GM23338 (cell line): ENCODE measurements around the gene IGSF5. TPM values are rescaled to one million over a fixed set of nuclear protein-coding genes. Genes with fewer than 3 reads are reported as not detected.
"Not testable (repeated sequence)": the region's sequence is repeated elsewhere in the genome, so short reads cannot be mapped to it uniquely, and the experiment has no call there.

Experiments
- ATAC-seq: fragments of 200-7000 bp; cut with Tn5 transposase; 3 replicates; pipeline ENCODE4 v1.9.1; 2020
- DNase-seq: peaks from one replicate; pipeline ENCODE4 v3.0.0-alpha.2; 2015; ENCODE audit warnings: low spot score
- H2AFZ ChIP-seq: fragments of 200-600 bp; sonication (generic); 2 replicates; pipeline ENCODE4 v1.8.0; 2016; ENCODE audit warnings: antibody characterized with exemption, mild to moderate bottlenecking, moderate library complexity
- H3F3A ChIP-seq: fragments of 200-600 bp; sonication (generic); replicated peaks from 2 replicates; pipeline ENCODE4 v1.8.0; 2017; ENCODE audit warnings: antibody characterized with exemption, mixed run types, low read depth
- H3K27ac ChIP-seq: fragments of 200-600 bp; sonication (generic); 2 replicates; pipeline ENCODE4 v1.6.1; 2016; ENCODE audit warnings: low read depth
- H3K27me3 ChIP-seq: fragments of 200-600 bp; sonication (generic); 2 replicates; pipeline ENCODE4 v1.8.0; 2016; ENCODE audit warnings: mild to moderate bottlenecking, mixed run types, moderate library complexity; ENCODE audit not compliant: insufficient read depth
- H3K36me3 ChIP-seq: fragments of 200-600 bp; sonication (generic); 2 replicates; pipeline ENCODE4 v1.8.0; 2016; ENCODE audit warnings: mild to moderate bottlenecking; ENCODE audit not compliant: insufficient read depth
- H3K4me1 ChIP-seq: fragments of 200-600 bp; sonication (generic); 2 replicates; pipeline ENCODE4 v1.8.0; 2016; ENCODE audit warnings: mild to moderate bottlenecking, moderate library complexity; ENCODE audit not compliant: insufficient read depth
- H3K4me2 ChIP-seq: fragments of 200-600 bp; sonication (generic); 2 replicates; pipeline ENCODE4 v1.7.1; 2017; ENCODE audit warnings: mixed run types
- H3K4me3 ChIP-seq: fragments of 200-600 bp; sonication (generic); 2 replicates; pipeline ENCODE4 v1.6.1; 2016; ENCODE audit warnings: mixed run types
- H3K79me2 ChIP-seq: fragments of 200-600 bp; sonication (generic); replicated peaks from 2 replicates; pipeline ENCODE4 v1.8.0; 2017; ENCODE audit warnings: mild to moderate bottlenecking; ENCODE audit not compliant: insufficient read depth
- H3K9me2 ChIP-seq: fragments of 200-600 bp; sonication (generic); 2 replicates; pipeline ENCODE4 v1.8.0; 2017; ENCODE audit not compliant: insufficient read depth
- H4K20me1 ChIP-seq: fragments of 200-600 bp; sonication (generic); replicated peaks from 2 replicates; pipeline ENCODE4 v1.8.0; 2017; ENCODE audit warnings: mild to moderate bottlenecking; ENCODE audit not compliant: insufficient read depth
- H3K27ac Mint-ChIP-seq: 2 replicates; pipeline ENCODE4 v1.8.0; 2020; ENCODE audit warnings: inconsistent platforms, mild to moderate bottlenecking, moderate library complexity, mixed read lengths
- H3K27me3 Mint-ChIP-seq: 3 replicates; pipeline ENCODE4 v1.8.0; 2022; ENCODE audit warnings: low read depth, mild to moderate bottlenecking, moderate library complexity, mixed read lengths, inconsistent platforms; ENCODE audit not compliant: insufficient read depth, poor library complexity
- H3K36me3 Mint-ChIP-seq: 3 replicates; pipeline ENCODE4 v1.8.0; 2021; ENCODE audit warnings: low read depth, mild to moderate bottlenecking, inconsistent platforms, moderate library complexity, mixed read lengths
- H3K4me1 Mint-ChIP-seq: 3 replicates; pipeline ENCODE4 v1.8.0; 2020; ENCODE audit warnings: mild to moderate bottlenecking, inconsistent platforms, mixed read lengths
- H3K4me3 Mint-ChIP-seq: 3 replicates; pipeline ENCODE4 v1.8.0; 2021; ENCODE audit warnings: moderate library complexity, mild to moderate bottlenecking, inconsistent platforms, mixed read lengths
- H3K9me3 Mint-ChIP-seq: 3 replicates; pipeline ENCODE4 v1.8.0; 2020; ENCODE audit warnings: moderate library complexity, mild to moderate bottlenecking, inconsistent platforms, mixed read lengths
- POLR2AphosphoS5 ChIP-seq: IDR thresholded peaks from 2 replicates; pipeline ENCODE4 v1.6.1; 2016; ENCODE audit warnings: antibody characterized with exemption, low read depth
- ZNF331 ChIP-seq: fragments of 250-450 bp; sonication (Bioruptor Pico); IDR thresholded peaks from 2 replicates; pipeline ENCODE4 v1.5.0; 2020; ENCODE audit warnings: low read depth, mild to moderate bottlenecking, moderate library complexity
- polyA plus RNA-seq: library from polyadenylated mRNA; unstranded; fragments of >200 nt; fragmentation: Nextera tagmentation; extraction: Ambion mirVana; gene quantifications from 2 replicates; pipeline ENCODE4 v1.2.1, GENCODE V29; 2016
- total RNA-seq: library from RNA; depleted of rRNA; stranded (reverse); fragments of >200 nt; shearing (Covaris generic); gene quantifications from 2 replicates; pipeline ENCODE4 v1.2.3, GENCODE V29; 2014
- TF ChIP-seq, protein P1 (sequence below), 2 experiments: fragments of 200-600 bp in 1 of 2; sonication (generic) in 1 of 2; conservative IDR thresholded peaks; 2 replicates each; pipeline versions ENCODE4 v1.5.1 to v1.6.1; 2016 to 2017; ENCODE audit warnings: antibody characterized with exemption in 2 of 2, low read depth in 2 of 2, mild to moderate bottlenecking in 2 of 2, moderate library complexity in 1 of 2
- TF ChIP-seq, protein P2 (sequence below): IDR thresholded peaks from 2 replicates; pipeline ENCODE4 v1.6.1; 2016; ENCODE audit warnings: antibody characterized with exemption

Gene IGSF5
- total and polyA plus RNA-seq, 2 experiments from 2014 or later, result 4.4 to 10.1 TPM

DNA sequence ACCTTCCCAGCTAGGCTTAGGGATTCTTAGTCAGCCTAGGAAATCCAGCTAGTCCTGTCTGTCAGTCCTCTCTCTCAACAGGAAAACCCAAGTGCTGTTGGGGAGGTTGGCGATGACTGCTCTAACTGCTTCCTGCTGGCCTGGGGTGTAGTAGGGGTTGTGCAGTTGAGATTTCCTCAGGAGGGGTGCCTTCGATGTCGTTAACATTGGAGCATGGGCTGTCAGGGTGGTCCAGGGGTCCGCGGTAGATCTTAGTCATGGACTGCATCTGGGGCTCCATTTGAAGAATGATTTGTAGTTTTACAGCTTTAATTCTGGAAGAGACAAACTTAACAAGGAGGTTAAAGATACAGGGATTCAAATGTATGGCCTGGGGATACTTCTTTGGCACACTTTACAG, 5.5 kb upstream of the IGSF5 start:
- not testable (repeated sequence) for ATAC-seq, H3F3A ChIP-seq, H3K27me3 ChIP-seq, H3K27me3 Mint-ChIP-seq, H3K4me1 ChIP-seq, H4K20me1 ChIP-seq, H3K9me2 ChIP-seq, H3K4me1 Mint-ChIP-seq, H2AFZ ChIP-seq, H3K27ac Mint-ChIP-seq, H3K79me2 ChIP-seq, H3K27ac ChIP-seq, H3K4me3 Mint-ChIP-seq, H3K4me2 ChIP-seq, H3K9me3 Mint-ChIP-seq, DNase-seq, H3K36me3 Mint-ChIP-seq, H3K36me3 ChIP-seq, H3K4me3 ChIP-seq

DNA sequence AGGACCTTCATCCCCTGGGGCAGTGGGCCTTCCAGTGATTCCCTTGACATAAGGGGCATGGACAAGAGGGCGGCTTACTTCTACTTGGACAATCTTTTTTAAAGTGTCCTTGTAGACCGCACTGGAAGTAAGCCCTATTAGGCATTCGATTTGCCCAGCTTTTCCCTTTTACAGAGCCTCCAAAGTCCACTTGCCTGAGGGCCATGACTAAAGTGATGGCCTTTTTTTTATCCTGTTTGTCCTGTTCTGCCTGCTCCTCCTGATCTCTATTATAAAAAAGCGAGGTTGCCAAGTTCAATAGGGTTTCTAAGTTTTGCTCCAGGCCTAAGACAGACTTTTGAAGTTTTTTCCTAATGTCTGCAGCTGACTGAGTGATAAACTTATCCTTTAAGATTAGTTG, 2.4 kb upstream of the IGSF5 start:
- not testable (repeated sequence) for H4K20me1 ChIP-seq, H3K27me3 ChIP-seq, H3K4me3 Mint-ChIP-seq, H3K9me3 Mint-ChIP-seq, DNase-seq, H3K27ac Mint-ChIP-seq, H3K36me3 Mint-ChIP-seq, ATAC-seq, H3K4me3 ChIP-seq, H3K27ac ChIP-seq, H2AFZ ChIP-seq, H3K9me2 ChIP-seq, H3K4me1 Mint-ChIP-seq, H3K36me3 ChIP-seq, H3K27me3 Mint-ChIP-seq, H3K4me2 ChIP-seq, H3K4me1 ChIP-seq, H3F3A ChIP-seq, H3K79me2 ChIP-seq

DNA sequence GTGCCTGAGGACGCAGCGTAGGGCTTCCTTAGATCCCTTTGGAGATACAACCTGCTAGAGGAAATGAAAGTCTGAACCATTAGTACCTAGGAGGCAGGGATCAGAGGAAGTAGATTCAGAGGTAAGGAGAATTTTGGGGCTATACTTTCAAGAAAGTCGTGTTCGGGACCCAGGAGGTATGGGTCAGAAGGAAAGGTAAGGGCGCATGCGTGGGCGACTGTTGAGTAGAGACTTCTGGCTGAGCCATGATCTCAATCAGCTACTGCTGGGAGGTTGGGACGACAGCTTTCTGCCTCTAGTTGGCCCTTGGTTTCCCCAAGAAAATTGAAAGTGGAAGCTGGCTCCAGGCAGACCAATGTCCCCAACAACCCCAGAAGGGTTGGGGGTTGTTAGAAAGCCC, 349 bp downstream of the IGSF5 start:
- H3K4me2 ChIP-seq, H3K4me3 ChIP-seq, H3K36me3 Mint-ChIP-seq, H3K9me3 Mint-ChIP-seq, H3K36me3 ChIP-seq, H4K20me1 ChIP-seq, ATAC-seq, H3K9me2 ChIP-seq, H3K27me3 ChIP-seq, H3K27ac Mint-ChIP-seq, DNase-seq, H3K27ac ChIP-seq, H3K4me1 Mint-ChIP-seq, H3F3A ChIP-seq, H2AFZ ChIP-seq, H3K4me3 Mint-ChIP-seq, H3K79me2 ChIP-seq, H3K4me1 ChIP-seq, H3K27me3 Mint-ChIP-seq: not testable (repeated sequence)

DNA sequence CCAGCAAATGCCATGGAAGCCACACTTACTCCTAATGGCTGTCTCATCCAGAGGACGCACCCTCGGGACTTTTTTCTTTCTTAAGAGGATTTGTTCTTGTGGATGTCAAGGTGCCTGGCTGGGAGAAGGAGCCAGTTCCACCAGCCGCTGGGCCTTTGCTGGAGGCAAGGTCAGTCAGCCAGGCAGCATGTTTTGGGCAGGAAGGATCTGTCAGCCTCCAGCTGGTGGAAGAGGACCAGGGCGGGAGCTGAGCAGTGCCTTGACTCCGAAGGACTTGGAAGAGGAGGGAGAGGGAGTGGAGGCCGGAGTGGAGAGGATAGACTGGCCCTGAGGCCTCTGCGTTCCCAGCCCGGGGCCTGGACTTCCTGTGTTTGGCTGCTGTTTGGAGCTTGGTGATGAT, 5.7 kb downstream of the IGSF5 start:
- DNase-seq, result no peak
- H4K20me1 ChIP-seq, result no peaks in the 10 kb centered on the region
- Mint-ChIP-seq H3K4me3 (no peak overlapping the region), H3K27ac (no peak overlapping the region), H3K9me3 (peaks cover 3% of the 10 kb centered on the region; the same call in 2 of the 3 replicates), H3K4me1 (peaks cover 9% of the 10 kb centered on the region; the same call in 2 of the 3 replicates), H3K27me3 (no peaks in the 10 kb centered on the region), H3K36me3 (peaks cover 9% of the 10 kb centered on the region; the same call in 2 of the 3 replicates)
- no peaks in the 10 kb centered on the region for H3K79me2 ChIP-seq
- H3K27me3 ChIP-seq, result no peaks in the 10 kb centered on the region
- H3K4me3 ChIP-seq, result no peak overlapping the region
- no peaks in the 10 kb centered on the region for H3F3A ChIP-seq
- no peak overlapping the region for H3K27ac ChIP-seq
- H3K9me2 ChIP-seq, result no peaks in the 10 kb centered on the region; the same call in none of the 2 replicates
- no peak overlapping the region for H3K4me2 ChIP-seq
- H2AFZ ChIP-seq, result no peak overlapping the region
- H3K36me3 ChIP-seq, result no peaks in the 10 kb centered on the region
- ATAC-seq, result no peak
- no peaks in the 10 kb centered on the region for H3K4me1 ChIP-seq
- no peak for TF ChIP-seq ZNF331 (CRISPR knock-in tag)
- TF ChIP-seq, protein P1, sequence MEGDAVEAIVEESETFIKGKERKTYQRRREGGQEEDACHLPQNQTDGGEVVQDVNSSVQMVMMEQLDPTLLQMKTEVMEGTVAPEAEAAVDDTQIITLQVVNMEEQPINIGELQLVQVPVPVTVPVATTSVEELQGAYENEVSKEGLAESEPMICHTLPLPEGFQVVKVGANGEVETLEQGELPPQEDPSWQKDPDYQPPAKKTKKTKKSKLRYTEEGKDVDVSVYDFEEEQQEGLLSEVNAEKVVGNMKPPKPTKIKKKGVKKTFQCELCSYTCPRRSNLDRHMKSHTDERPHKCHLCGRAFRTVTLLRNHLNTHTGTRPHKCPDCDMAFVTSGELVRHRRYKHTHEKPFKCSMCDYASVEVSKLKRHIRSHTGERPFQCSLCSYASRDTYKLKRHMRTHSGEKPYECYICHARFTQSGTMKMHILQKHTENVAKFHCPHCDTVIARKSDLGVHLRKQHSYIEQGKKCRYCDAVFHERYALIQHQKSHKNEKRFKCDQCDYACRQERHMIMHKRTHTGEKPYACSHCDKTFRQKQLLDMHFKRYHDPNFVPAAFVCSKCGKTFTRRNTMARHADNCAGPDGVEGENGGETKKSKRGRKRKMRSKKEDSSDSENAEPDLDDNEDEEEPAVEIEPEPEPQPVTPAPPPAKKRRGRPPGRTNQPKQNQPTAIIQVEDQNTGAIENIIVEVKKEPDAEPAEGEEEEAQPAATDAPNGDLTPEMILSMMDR (conservative IDR thresholded peaks at IDR 0.05; ENCODE audit: low read depth in 2 of 2), result no peak
- TF ChIP-seq POLR2AphosphoS5, result no peak
- TF ChIP-seq, protein P2, sequence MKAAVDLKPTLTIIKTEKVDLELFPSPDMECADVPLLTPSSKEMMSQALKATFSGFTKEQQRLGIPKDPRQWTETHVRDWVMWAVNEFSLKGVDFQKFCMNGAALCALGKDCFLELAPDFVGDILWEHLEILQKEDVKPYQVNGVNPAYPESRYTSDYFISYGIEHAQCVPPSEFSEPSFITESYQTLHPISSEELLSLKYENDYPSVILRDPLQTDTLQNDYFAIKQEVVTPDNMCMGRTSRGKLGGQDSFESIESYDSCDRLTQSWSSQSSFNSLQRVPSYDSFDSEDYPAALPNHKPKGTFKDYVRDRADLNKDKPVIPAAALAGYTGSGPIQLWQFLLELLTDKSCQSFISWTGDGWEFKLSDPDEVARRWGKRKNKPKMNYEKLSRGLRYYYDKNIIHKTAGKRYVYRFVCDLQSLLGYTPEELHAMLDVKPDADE, result no peak
